ENCODE measurements around the gene ALPP. TPM values are rescaled to one million over a fixed set of nuclear protein-coding genes. Genes with fewer than 3 reads are reported as not detected.
"Not testable (repeated sequence)": the region's sequence is repeated elsewhere in the genome, so short reads cannot be mapped to it uniquely, and the experiment has no call there.

ALPP gene
- total and polyA plus RNA-seq, 2 donors (not counting 3 experiments of a cell fraction or from before 2014, with no cell fraction given) = not detected

- dilution Hi-C loops (cut with MboI; ENCODE audit: extremely low pct_ligation_motif_present, low sequenced_read_pairs); POLR2A ChIA-PET; H3K4me2 ChIP-seq (ENCODE audit: insufficient read depth, low read length); BruUV-seq (replicated peaks); H3K4me1 ChIP-seq (ENCODE audit: control insufficient read depth, extremely low read depth, insufficient read depth, low read length); H3K9me1 ChIP-seq (replicated peaks; ENCODE audit: control insufficient read depth, extremely low read depth, insufficient read depth, low read length); intact Hi-C loops (cut with micrococcal nuclease); H3K27me3 ChIP-seq (ENCODE audit: control insufficient read depth in 2 of 2, insufficient read depth in 2 of 2, low read length in 2 of 2); H3K36me3 ChIP-seq (ENCODE audit: control insufficient read depth in 2 of 2, extremely low read depth in 1 of 2, insufficient read depth in 2 of 2, low read length in 2 of 2); H3K4me3 ChIP-seq (replicated peaks in 1 of 3; ENCODE audit: insufficient read depth in 1 of 3, low read depth in 1 of 3, low read length in 3 of 3); DNase-seq (ENCODE audit: low read depth, low spot score); H3K9ac ChIP-seq (replicated peaks; ENCODE audit: extremely low read depth, insufficient read depth, low read length); H3K9me3 ChIP-seq (replicated peaks; ENCODE audit: control insufficient read depth, insufficient read depth, low read length); H3K79me2 ChIP-seq (ENCODE audit: control insufficient read depth, insufficient read depth, low read length); H4K20me1 ChIP-seq (replicated peaks; ENCODE audit: control insufficient read depth, extremely low read depth, insufficient read depth, low read length); H2AFZ ChIP-seq (ENCODE audit: low read depth, low read length); H3K27ac ChIP-seq (ENCODE audit: insufficient read depth, low read depth, low read length): not testable (repeated sequence)
- peak; percentile 84 for FAIRE-seq
- TF ChIP-seq CTCF (IDR thresholded peaks at IDR 0.05; ENCODE audit: extremely low read depth in 1 of 2, insufficient read depth in 1 of 2, low read depth in 1 of 2, low read length in 2 of 2) = peak; percentile 41 to 67
- CTCF ChIA-PET = interaction anchor here (0.6 to 2.0 kb wide), 10 partner anchors 9 to 428 kb away, joined by 3 to 5 read pairs (median 3); no protein-coding TSS in a partner anchor
These were observed 43.2 kb upstream of the ALPP start for GRCh38 chr2:232335206-232335858.

- Histone ChIP-seq H3K27me3 (ENCODE audit: control insufficient read depth in 2 of 2, insufficient read depth in 2 of 2, low read length in 2 of 2) (no peaks in the 10 kb centered on the region), H3K4me3 (replicated peaks in 1 of 3; ENCODE audit: insufficient read depth in 1 of 3, low read depth in 1 of 3, low read length in 3 of 3) (no peak overlapping the region), H3K9me1 (replicated peaks; ENCODE audit: control insufficient read depth, extremely low read depth, insufficient read depth, low read length) (no peaks in the 10 kb centered on the region), H3K4me2 (ENCODE audit: insufficient read depth, low read length) (no peak overlapping the region), H3K36me3 (ENCODE audit: control insufficient read depth in 2 of 2, extremely low read depth in 1 of 2, insufficient read depth in 2 of 2, low read length in 2 of 2) (peaks cover 0 to 4% of the 10 kb centered on the region in 2 experiments), H3K4me1 (ENCODE audit: control insufficient read depth, extremely low read depth, insufficient read depth, low read length) (no peaks in the 10 kb centered on the region), H3K9ac (replicated peaks; ENCODE audit: extremely low read depth, insufficient read depth, low read length) (no peak overlapping the region), H4K20me1 (replicated peaks; ENCODE audit: control insufficient read depth, extremely low read depth, insufficient read depth, low read length) (no peaks in the 10 kb centered on the region), H3K27ac (ENCODE audit: insufficient read depth, low read depth, low read length) (no peak overlapping the region), H3K9me3 (replicated peaks; ENCODE audit: control insufficient read depth, insufficient read depth, low read length) (no peaks in the 10 kb centered on the region), H3K79me2 (ENCODE audit: control insufficient read depth, insufficient read depth, low read length) (no peaks in the 10 kb centered on the region), H2AFZ (ENCODE audit: low read depth, low read length) (no peak overlapping the region)
- ChIA-PET POLR2A (no interaction called here), CTCF (interaction anchor here (0.6 to 2.0 kb wide), 12 partner anchors 9 to 436 kb away, joined by 3 to 8 read pairs (median 3); no protein-coding TSS in a partner anchor)
- no peak for TF ChIP-seq POLR2A (IDR thresholded peaks at IDR 0.05; ENCODE audit: low read depth, low read length)
- TF ChIP-seq EZH2 (IDR thresholded peaks at IDR 0.05; ENCODE audit: borderline replicate concordance, low read depth, low read length, severe bottlenecking) = no peak
- TF ChIP-seq GATA2 (IDR thresholded peaks at IDR 0.05; ENCODE audit: insufficient read depth, insufficient read length, low read depth, low read length) = no peak
- dilution Hi-C loops (cut with MboI; ENCODE audit: extremely low pct_ligation_motif_present, low sequenced_read_pairs) (no loop called here), intact Hi-C loops (cut with micrococcal nuclease) (no loop called here)
- BruUV-seq (replicated peaks) = no TSS peak
- no peak for FAIRE-seq
- no peak for DNase-seq (ENCODE audit: low read depth, low spot score)
These were observed 42.7 kb upstream of the ALPP start for GRCh38 chr2:232335859-232336215.
